ENCODE data around the gene CCND1.

DNA sequence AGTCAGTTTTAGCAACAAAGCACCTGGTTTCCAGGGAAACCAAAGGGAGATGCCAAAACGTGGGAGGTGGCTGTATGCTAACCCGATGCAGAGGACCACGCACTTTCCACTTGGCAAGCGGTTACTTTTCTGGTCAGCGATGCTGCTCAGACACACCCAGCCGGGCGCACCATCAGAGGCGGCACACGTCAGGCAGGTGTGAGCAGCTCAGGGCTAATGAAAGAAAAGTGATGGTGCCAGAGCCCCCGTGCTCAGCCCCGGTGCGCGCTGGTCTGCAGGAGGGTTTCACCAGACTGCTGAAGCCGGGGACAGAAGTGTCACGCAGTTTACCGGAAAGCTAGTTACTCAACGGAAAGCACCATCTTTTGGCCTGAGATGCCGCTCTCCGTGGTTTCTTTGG is 28.5 kb downstream of the CCND1 start:
- TF ChIP-seq, protein P1, sequence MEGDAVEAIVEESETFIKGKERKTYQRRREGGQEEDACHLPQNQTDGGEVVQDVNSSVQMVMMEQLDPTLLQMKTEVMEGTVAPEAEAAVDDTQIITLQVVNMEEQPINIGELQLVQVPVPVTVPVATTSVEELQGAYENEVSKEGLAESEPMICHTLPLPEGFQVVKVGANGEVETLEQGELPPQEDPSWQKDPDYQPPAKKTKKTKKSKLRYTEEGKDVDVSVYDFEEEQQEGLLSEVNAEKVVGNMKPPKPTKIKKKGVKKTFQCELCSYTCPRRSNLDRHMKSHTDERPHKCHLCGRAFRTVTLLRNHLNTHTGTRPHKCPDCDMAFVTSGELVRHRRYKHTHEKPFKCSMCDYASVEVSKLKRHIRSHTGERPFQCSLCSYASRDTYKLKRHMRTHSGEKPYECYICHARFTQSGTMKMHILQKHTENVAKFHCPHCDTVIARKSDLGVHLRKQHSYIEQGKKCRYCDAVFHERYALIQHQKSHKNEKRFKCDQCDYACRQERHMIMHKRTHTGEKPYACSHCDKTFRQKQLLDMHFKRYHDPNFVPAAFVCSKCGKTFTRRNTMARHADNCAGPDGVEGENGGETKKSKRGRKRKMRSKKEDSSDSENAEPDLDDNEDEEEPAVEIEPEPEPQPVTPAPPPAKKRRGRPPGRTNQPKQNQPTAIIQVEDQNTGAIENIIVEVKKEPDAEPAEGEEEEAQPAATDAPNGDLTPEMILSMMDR (conservative IDR thresholded peaks at IDR 0.05), result no peak
- no peak for TF ChIP-seq EZH2 (IDR thresholded peaks at IDR 0.05; ENCODE audit: low read depth)

Measured in PC-9 (cell line).